NCI-H82 treated with DMSO at 0.1 percent for 48 hours (cell line): ENCODE data around the gene UBE3C.
"Not testable (repeated sequence)": the region's sequence is repeated elsewhere in the genome, so short reads cannot be mapped to it uniquely, and the experiment has no call there.

Experiments used
- DNase-seq: peaks from one replicate; lab custom pipeline; 2025; ENCODE audit not compliant: unreplicated experiment; lab: John Stamatoyannopoulos, UW

UBE3C gene

GRCh38 chr7:157235357-157236333, 96.9 kb downstream of the UBE3C start:
- no peak for DNase-seq

DNA sequence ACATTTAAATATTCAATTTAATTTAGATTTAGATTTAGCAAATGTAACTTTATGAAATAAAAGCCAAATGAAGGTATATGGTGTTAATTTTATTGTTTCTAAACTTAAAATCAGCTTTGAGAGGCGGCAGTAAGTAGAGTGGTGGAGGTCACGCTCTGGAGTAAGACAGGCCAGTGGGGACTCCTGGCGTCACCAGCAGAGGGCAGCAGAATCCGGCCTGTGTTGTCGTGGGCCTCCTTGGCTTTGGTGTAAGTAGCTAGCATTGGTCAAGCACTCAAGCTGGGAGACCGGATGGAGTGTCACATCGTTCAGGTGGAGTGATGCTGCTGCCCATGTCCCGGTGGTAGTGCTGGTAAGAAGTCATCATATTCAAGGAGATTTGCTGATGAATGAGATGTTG, 99.4 kb downstream of the UBE3C start:
- no peak for DNase-seq

- no peak for DNase-seq
Measured at GRCh38 chr7:157239571-157240270, 101.0 kb downstream of the UBE3C start.

GRCh38 chr7:157241631-157242030, 102.9 kb downstream of the UBE3C start:
- DNase-seq, result no peak

GRCh38 chr7:157244516-157245294, 106.0 kb downstream of the UBE3C start:
- no peak for DNase-seq

GRCh38 chr7:157246052-157246451, 107.3 kb downstream of the UBE3C start:
- no peak for DNase-seq

DNA sequence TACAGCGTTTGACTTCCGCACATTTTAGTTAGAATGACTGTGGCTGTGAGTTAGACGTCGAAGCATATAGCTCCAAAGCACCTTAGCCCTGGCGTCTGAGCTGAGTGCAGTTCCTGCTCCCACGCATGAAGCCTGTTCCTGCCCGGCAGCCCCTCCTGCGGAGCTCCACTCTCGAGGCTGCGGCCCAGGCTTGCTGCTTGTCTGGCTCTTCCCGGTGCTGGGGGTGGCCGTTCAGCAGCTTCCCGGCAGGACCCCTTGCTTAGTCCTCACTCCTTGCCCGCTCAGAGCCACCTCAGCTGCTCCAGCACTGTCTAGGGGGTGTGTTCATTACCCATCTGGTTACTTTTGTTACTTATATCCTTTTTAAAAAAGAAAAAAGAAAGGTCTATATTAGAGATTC, 109.9 kb downstream of the UBE3C start:
- no peak for DNase-seq

GRCh38 chr7:157250605-157251228, 112.0 kb downstream of the UBE3C start:
- DNase-seq, result peak; percentile 8

DNA sequence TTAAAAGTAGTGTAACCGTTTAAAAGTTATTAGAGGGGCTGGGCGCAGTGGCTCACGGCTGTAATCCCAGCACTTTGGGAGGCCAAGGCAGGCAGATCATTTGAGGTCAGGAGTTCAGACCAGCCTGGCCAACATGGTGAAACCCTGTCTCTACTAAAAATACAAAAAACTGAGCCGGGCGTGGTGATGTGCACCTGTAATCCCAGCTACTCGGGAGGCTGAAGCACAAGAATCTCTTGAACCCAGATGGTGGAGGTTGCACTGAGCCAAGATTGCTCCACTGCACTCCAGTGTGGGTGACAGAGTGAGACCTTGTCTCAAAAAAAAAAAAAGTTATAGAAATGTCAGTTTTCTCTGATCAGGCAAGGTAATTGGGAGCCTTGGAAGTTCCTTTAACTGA, 113.1 kb downstream of the UBE3C start:
- not testable (repeated sequence) for DNase-seq

GRCh38 chr7:157253850-157254249, 115.1 kb downstream of the UBE3C start:
- no peak for DNase-seq

DNA sequence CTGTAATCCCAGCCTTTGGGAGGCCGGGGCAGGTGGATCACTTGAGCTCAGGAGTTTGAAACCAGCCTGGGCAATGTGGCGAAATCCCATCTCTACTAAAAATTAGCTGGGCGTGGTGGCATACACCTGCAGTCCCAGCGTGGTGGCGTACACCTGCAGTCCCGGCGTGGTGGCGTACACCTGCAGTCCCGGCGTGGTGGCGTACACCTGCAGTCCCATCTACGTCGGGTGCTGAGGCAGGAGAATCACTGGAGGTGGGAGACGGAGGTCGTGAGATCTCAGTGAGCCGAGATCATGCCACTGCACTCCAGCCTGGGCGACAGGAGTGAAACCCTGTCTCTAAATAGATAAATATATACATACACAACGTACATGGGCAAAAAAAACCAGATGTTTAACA, 116.1 kb downstream of the UBE3C start:
- DNase-seq, result not testable (repeated sequence)

DNA sequence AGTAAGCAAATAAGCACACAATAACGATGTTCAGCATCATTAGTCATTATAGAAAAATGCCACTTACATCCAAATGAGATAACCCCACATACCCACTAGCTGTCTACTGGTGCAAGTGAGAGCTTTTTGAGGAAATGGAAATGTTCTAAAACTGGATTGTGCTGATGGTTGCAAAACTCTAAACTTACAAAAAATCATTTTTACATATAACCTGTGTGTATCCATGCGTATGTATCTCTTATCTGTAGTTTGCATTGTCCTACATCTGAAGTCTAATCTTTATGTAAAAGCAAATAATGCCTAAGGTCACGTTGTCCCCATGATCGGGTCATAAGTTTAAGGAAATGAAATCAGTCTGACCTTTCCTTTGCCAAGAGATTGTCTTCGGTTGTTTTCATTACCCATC, 116.5 kb downstream of the UBE3C start:
- DNase-seq, result no peak

DNA sequence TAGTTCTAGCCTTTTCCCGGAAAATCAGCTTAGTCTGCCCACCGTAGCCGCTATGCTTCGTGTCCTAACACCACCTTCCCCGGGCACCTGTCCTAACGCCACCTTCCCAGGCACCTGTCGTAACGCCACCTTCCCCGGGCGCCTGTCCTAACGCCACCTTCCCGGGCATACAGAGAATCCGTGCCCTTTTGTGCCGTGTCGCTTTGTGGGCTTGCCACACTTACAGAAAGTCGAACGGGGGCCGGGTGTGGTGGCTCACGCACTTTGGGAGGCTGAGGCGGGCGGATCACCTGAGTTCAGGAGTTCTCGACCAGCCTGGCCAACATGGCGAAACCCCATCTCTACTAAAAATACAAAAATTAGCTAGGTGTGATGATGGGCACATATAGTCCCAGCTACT, 124.4 kb downstream of the UBE3C start:
- DNase-seq, result no peak

- DNase-seq, result no peak
Measured at GRCh38 chr7:157265051-157265450, 126.3 kb downstream of the UBE3C start.

- no peak for DNase-seq
Measured at GRCh38 chr7:157266272-157266671, 127.5 kb downstream of the UBE3C start.

- DNase-seq, result no peak
Measured at GRCh38 chr7:157267516-157267915, 128.8 kb downstream of the UBE3C start.

DNA sequence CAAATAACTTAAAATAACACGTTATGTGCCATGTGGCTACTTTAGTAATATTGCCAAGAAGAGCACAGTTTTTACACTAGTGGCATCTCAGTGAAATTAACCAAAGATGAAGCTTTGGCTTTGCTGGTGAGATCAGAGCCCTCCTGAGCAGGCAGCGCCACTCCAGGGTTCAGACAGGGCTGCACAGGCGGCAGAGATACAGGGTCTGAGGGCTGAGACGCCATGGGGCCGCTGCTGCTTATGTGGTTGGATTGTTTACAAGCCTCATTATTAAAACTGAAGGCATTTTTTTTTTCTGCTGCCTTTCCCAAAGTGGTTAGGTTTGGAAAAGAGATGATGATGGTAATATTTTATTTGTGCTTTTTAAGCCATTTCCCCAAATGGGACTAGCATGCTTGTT, 129.2 kb downstream of the UBE3C start:
- no peak for DNase-seq

DNA sequence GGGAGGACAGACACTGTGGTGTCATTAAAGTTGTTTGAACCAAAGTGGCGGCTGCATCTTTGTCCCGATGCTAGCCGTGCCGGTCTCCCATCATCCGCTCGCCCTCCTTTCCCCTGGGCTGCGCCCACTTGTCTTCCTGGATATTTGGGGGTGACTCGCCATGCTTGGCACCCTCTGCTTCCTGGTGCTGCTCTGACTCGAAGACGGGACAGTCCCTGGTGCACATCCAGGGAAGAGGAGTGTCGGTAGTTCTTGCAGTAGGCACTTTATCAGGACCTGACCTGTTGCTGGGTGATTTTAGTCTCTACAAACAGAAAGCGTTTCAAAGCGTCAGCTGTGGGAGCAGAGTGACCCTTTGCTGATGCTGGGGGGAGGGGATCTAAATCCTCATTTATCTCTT, 129.8 kb downstream of the UBE3C start:
- no peak for DNase-seq

- DNase-seq, result no peak
Measured at GRCh38 chr7:157269341-157270059, 130.8 kb downstream of the UBE3C start.

- no peak for DNase-seq
Measured at GRCh38 chr7:157270060-157270444, 131.3 kb downstream of the UBE3C start.
